Endothelial cell of umbilical vein (primary cell): ENCODE data around the gene STARD4. TPM values are rescaled to one million over a fixed set of nuclear protein-coding genes. Genes with fewer than 3 reads are reported as not detected.

Experiments
- BruUV-seq: library from RNA; stranded (reverse); fragments of 400-500 nt; replicated peaks from 2 replicates; lab custom pipeline; 2021; lab: Mats Ljungman, UMichigan
- CTCF ChIA-PET: fragments of 300-600, 350-600 bp; sonication (Branson Sonifier 250); formaldehyde crosslinking; loops from one replicate; lab custom pipeline; 2021; ENCODE audit warnings: antibody characterized with exemption, inconsistent platforms; lab: Charles Lee
- POLR2A ChIA-PET: fragments of 300-600, 350-600 bp; sonication (Branson Sonifier 250); formaldehyde crosslinking; loops from one replicate; lab custom pipeline; 2021; ENCODE audit warnings: antibody characterized with exemption, inconsistent platforms; lab: Charles Lee
- DNase-seq: peaks from one replicate; pipeline ENCODE4 v3.0.0-alpha.2; 2011; ENCODE audit warnings: low read depth, low spot score
- FAIRE-seq: peaks from 2 replicates; lab custom pipeline; 2011; peaks lifted over from hg19 to GRCh38; lab: Jason Lieb, UNC
- H2AFZ ChIP-seq: 2 replicates; pipeline ENCODE4 v1.6.0; 2012; ENCODE audit warnings: low read depth, low read length, control low read depth, inconsistent platforms
- H3K27ac ChIP-seq: 2 replicates; pipeline ENCODE4 v1.5.1; 2011; ENCODE audit warnings: low read depth, mild to moderate bottlenecking, control low read depth, low read length, moderate library complexity; ENCODE audit not compliant: insufficient read depth
- H3K27me3 ChIP-seq, 2 experiments: 2 replicates each; pipeline versions ENCODE4 v1.6.0 to v1.6.1; 2011; ENCODE audit warnings: low read length in 2 of 2, mixed read lengths in 1 of 2; ENCODE audit not compliant: control insufficient read depth in 2 of 2, insufficient read depth in 2 of 2
- H3K36me3 ChIP-seq, 2 experiments: 2 replicates in 1 of 2; 3 replicates in 1 of 2; pipeline ENCODE4 v1.5.1; 2011; ENCODE audit warnings: low read length in 2 of 2, mild to moderate bottlenecking in 1 of 2, moderate library complexity in 1 of 2; ENCODE audit not compliant: control insufficient read depth in 2 of 2, insufficient read depth in 2 of 2; ENCODE audit errors: extremely low read depth in 1 of 2
- H3K4me1 ChIP-seq: 3 replicates; pipeline ENCODE4 v1.5.1; 2011; ENCODE audit warnings: mild to moderate bottlenecking, low read length; ENCODE audit not compliant: control insufficient read depth, insufficient read depth; ENCODE audit errors: extremely low read depth
- H3K4me2 ChIP-seq: 2 replicates; pipeline ENCODE4 v1.6.1; 2011; ENCODE audit warnings: low read length, control low read depth, mixed read lengths; ENCODE audit not compliant: insufficient read depth
- H3K4me3 ChIP-seq, 3 experiments: fragments of 200-600 bp in 1 of 3; sonication (generic), shearing (Covaris generic) in 1 of 3; replicated peaks in 1 of 3; 2 replicates each; pipeline ENCODE4 v1.5.1; 2011 to 2016; ENCODE audit warnings: control low read depth in 3 of 3, low read length in 3 of 3, mild to moderate bottlenecking in 2 of 3, inconsistent platforms in 1 of 3, low read depth in 1 of 3, moderate library complexity in 1 of 3; ENCODE audit not compliant: insufficient read depth in 1 of 3
- H3K79me2 ChIP-seq: 2 replicates; pipeline ENCODE4 v1.6.0; 2012; ENCODE audit warnings: low read length, inconsistent platforms; ENCODE audit not compliant: control insufficient read depth, insufficient read depth
- H3K9ac ChIP-seq: replicated peaks from 2 replicates; pipeline ENCODE3; 2011; ENCODE audit warnings: low read length, control low read depth; ENCODE audit not compliant: insufficient read depth; ENCODE audit errors: extremely low read depth
- H3K9me1 ChIP-seq: replicated peaks from 3 replicates; pipeline ENCODE4 v1.6.0; 2011; ENCODE audit warnings: mild to moderate bottlenecking, low read length; ENCODE audit not compliant: control insufficient read depth, insufficient read depth; ENCODE audit errors: extremely low read depth
- H3K9me3 ChIP-seq: replicated peaks from 2 replicates; pipeline ENCODE4 v1.5.1; 2012; ENCODE audit warnings: low read length, inconsistent platforms; ENCODE audit not compliant: control insufficient read depth, insufficient read depth
- H4K20me1 ChIP-seq: replicated peaks from 2 replicates; pipeline ENCODE3; 2011; ENCODE audit warnings: mild to moderate bottlenecking, low read length; ENCODE audit not compliant: control insufficient read depth, insufficient read depth; ENCODE audit errors: extremely low read depth
- EZH2 ChIP-seq: IDR thresholded peaks from 2 replicates; pipeline ENCODE4 v1.6.1; 2012; ENCODE audit warnings: borderline replicate concordance, low read depth, mild to moderate bottlenecking, moderate library complexity, low read length, inconsistent platforms; ENCODE audit not compliant: severe bottlenecking
- FOS ChIP-seq: IDR thresholded peaks from 2 replicates; pipeline ENCODE4 v1.6.1; 2011; ENCODE audit warnings: mild to moderate bottlenecking, low read length, moderate library complexity, borderline replicate concordance; ENCODE audit not compliant: insufficient read depth
- GATA2 ChIP-seq: IDR thresholded peaks from 2 replicates; pipeline ENCODE4 v1.7.0; 2011; ENCODE audit warnings: low read depth, mild to moderate bottlenecking, moderate library complexity, mixed read lengths, low read length; ENCODE audit not compliant: insufficient read length, insufficient read depth
- JUN ChIP-seq: IDR thresholded peaks from 2 replicates; pipeline ENCODE4 v1.6.1; 2011; ENCODE audit warnings: borderline replicate concordance, low read depth; ENCODE audit not compliant: insufficient read length, insufficient read depth
- MAX ChIP-seq: IDR thresholded peaks from 2 replicates; pipeline ENCODE4 v1.6.1; 2011; ENCODE audit not compliant: insufficient read depth, insufficient read length
- MYC ChIP-seq: IDR thresholded peaks from one replicate; pipeline ENCODE4 v1.6.1; 2011; ENCODE audit warnings: mild to moderate bottlenecking, low read depth, low read length
- POLR2A ChIP-seq: IDR thresholded peaks from 2 replicates; pipeline ENCODE4 v1.6.1; 2012; ENCODE audit warnings: low read depth, mild to moderate bottlenecking, control low read depth, low read length
- POLR2AphosphoS5 ChIP-seq: IDR thresholded peaks from 2 replicates; pipeline ENCODE4 v1.6.1; 2012; ENCODE audit warnings: low read depth, mild to moderate bottlenecking, control low read depth, low read length, moderate library complexity; ENCODE audit not compliant: insufficient read depth
- dilution Hi-C: fragments of 300-500 bp; cut with MboI; formaldehyde crosslinking; loops from one replicate; pipeline ENCODE4 v1.15.0; 2019; ENCODE audit warnings: low sequenced_read_pairs; ENCODE audit not compliant: extremely low pct_ligation_motif_present
- intact Hi-C: fragments of 100-400 bp; cut with micrococcal nuclease; formaldehyde crosslinking; loops from one replicate; pipeline ENCODE4 v1.10.0; 2022
- polyA plus RNA-seq, 4 experiments: library from polyadenylated mRNA; depleted of rRNA in 3 of 4; stranded (reverse) in 3 of 4; unstranded in 1 of 4; fragments of >200 nt; gene quantifications; 2 replicates each; pipeline versions ENCODE4 v1.2.1 to v1.2.3, GENCODE V29; 2011 to 2012; ENCODE audit warnings: missing spikeins in 1 of 4
- total RNA-seq: library from RNA; stranded (reverse); gene quantifications from 2 replicates; pipeline ENCODE4 v1.2.3, GENCODE V29; 2021
- TF ChIP-seq, protein P1 (sequence below), 2 donors: IDR thresholded peaks; 1 replicate in 1 of 2; 2 replicates in 1 of 2; pipeline ENCODE4 v1.5.1; 2011; ENCODE audit warnings: low read length in 2 of 2, mild to moderate bottlenecking in 2 of 2, moderate library complexity in 2 of 2, control low read depth in 1 of 2, inconsistent platforms in 1 of 2, low read depth in 1 of 2; ENCODE audit not compliant: insufficient read depth in 1 of 2; ENCODE audit errors: extremely low read depth in 1 of 2

Gene STARD4
- total and polyA plus RNA-seq, 2 donors (not counting 3 experiments of a cell fraction or from before 2014, with no cell fraction given), result 33.6 to 77.1 TPM

DNA sequence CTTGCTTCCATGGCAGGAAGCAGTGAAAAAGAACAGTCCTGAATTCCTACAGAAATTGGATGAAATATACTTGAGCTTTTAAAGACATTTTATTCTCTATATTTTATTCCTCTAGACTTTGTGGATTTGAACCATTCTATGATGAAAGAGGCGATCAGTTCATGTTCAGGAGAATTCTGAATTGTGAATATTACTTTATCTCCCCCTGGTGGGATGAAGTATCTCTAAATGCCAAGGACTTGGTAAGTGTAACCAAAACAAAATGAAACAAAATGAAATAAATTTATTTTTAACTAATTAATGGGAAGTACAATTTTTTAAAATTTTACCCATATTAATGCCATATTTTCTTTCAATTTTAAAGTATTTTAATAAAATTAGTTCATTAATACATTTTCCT is 34.1 kb downstream of the STARD4 start:
- Histone ChIP-seq H3K9me3 (no peaks in the 10 kb centered on the region), H2AFZ (no peak overlapping the region), H3K4me2 (no peak overlapping the region), H3K4me3 (no peak overlapping the region), H3K27ac (no peak overlapping the region), H4K20me1 (no peaks in the 10 kb centered on the region), H3K79me2 (no peaks in the 10 kb centered on the region), H3K9ac (no peak overlapping the region), H3K9me1 (no peaks in the 10 kb centered on the region), H3K27me3 (no peaks in the 10 kb centered on the region), H3K4me1 (no peaks in the 10 kb centered on the region), H3K36me3 (no peaks in the 10 kb centered on the region)
- FAIRE-seq (no peak), DNase-seq (no peak)
- POLR2A ChIA-PET, result no interaction called here
- dilution Hi-C loops, result no loop called here
- CTCF ChIA-PET, result interaction anchor here (1.0 to 1.6 kb wide), 4 partner anchors 9 to 668 kb away, joined by 3 to 10 read pairs (median 3); no protein-coding TSS in a partner anchor
- TF ChIP-seq JUN (no peak), EZH2 (no peak), POLR2A (no peak), GATA2 (no peak), POLR2AphosphoS5 (no peak), FOS (no peak)
- intact Hi-C loops, result loop anchor here (2.0 kb wide), 1 partner anchor 319 kb away; no protein-coding TSS in a partner anchor
- BruUV-seq, result no TSS peak

DNA sequence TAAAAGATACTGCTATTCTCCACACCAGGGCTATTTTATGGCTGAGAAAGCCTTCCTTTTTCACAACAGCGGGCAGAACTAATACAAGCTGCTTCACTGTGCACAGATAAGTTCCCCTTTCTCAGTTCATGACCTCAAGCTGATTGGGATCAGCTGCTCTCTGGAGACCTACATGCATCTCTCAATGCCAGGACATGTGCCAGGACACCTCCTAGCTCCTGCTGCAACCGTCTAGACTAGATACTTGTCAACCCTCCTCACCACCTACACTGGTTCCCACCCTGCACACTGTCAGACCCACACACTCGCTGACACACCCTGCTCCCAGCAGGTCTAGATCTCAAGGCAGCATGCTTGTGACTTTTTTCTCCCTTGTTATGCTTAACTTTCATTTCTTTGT is 39.8 kb downstream of the STARD4 start:
- Histone ChIP-seq H3K27me3 (no peaks in the 10 kb centered on the region), H3K4me3 (no peak overlapping the region), H3K9me1 (no peaks in the 10 kb centered on the region), H2AFZ (no peak overlapping the region), H3K79me2 (no peaks in the 10 kb centered on the region), H3K27ac (no peak overlapping the region), H3K4me1 (no peaks in the 10 kb centered on the region), H3K9me3 (no peaks in the 10 kb centered on the region), H4K20me1 (no peaks in the 10 kb centered on the region), H3K4me2 (no peak overlapping the region), H3K36me3 (no peaks in the 10 kb centered on the region), H3K9ac (no peak overlapping the region)
- intact Hi-C loops (no loop called here), dilution Hi-C loops (no loop called here)
- ChIA-PET CTCF (interaction anchor here (0.9 to 1.8 kb wide), 2 partner anchors 11 to 15 kb away, joined by 3 to 9 read pairs; no protein-coding TSS in a partner anchor), POLR2A (no interaction called here)
- no peak for DNase-seq
- FAIRE-seq, result no peak
- TF ChIP-seq, protein P1, sequence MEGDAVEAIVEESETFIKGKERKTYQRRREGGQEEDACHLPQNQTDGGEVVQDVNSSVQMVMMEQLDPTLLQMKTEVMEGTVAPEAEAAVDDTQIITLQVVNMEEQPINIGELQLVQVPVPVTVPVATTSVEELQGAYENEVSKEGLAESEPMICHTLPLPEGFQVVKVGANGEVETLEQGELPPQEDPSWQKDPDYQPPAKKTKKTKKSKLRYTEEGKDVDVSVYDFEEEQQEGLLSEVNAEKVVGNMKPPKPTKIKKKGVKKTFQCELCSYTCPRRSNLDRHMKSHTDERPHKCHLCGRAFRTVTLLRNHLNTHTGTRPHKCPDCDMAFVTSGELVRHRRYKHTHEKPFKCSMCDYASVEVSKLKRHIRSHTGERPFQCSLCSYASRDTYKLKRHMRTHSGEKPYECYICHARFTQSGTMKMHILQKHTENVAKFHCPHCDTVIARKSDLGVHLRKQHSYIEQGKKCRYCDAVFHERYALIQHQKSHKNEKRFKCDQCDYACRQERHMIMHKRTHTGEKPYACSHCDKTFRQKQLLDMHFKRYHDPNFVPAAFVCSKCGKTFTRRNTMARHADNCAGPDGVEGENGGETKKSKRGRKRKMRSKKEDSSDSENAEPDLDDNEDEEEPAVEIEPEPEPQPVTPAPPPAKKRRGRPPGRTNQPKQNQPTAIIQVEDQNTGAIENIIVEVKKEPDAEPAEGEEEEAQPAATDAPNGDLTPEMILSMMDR (IDR thresholded peaks at IDR 0.05; ENCODE audit: extremely low read depth in 1 of 2, insufficient read depth in 1 of 2, low read depth in 1 of 2, low read length in 2 of 2), result no peak
- TF ChIP-seq MAX, result no peak
- TF ChIP-seq MYC, result no peak
- no peak for TF ChIP-seq GATA2
- TF ChIP-seq POLR2A, result no peak
- no peak for TF ChIP-seq JUN
- no peak for TF ChIP-seq EZH2
- TF ChIP-seq POLR2AphosphoS5, result no peak
- TF ChIP-seq FOS, result no peak
- no TSS peak for BruUV-seq
